Keratinocyte (primary cell): Measurements from ENCODE around the gene PRKAR1B. TPM values are rescaled to one million over a fixed set of nuclear protein-coding genes. Genes with fewer than 3 reads are reported as not detected.

Experiments used
- DNase-seq: peaks from one replicate; pipeline ENCODE4 v3.0.0-alpha.2; 2011; ENCODE audit warnings: low read depth, missing footprints, low spot score
- FAIRE-seq: peaks from 2 replicates; lab custom pipeline; 2011; peaks lifted over from hg19 to GRCh38; lab: Jason Lieb, UNC
- H2AFZ ChIP-seq: 2 replicates; pipeline ENCODE4 v1.6.0; 2012; ENCODE audit warnings: low read length, control low read depth, inconsistent platforms; ENCODE audit not compliant: control insufficient read depth
- H3K27ac ChIP-seq: 2 replicates; pipeline ENCODE4 v1.5.1; 2011; ENCODE audit warnings: low read length; ENCODE audit not compliant: control insufficient read depth, insufficient read depth
- H3K27me3 ChIP-seq: 3 replicates; pipeline ENCODE4 v1.6.0; 2011; ENCODE audit warnings: low read length; ENCODE audit not compliant: control insufficient read depth, insufficient read depth; ENCODE audit errors: extremely low read depth
- H3K36me3 ChIP-seq, 2 experiments: 2 replicates in 1 of 2; 3 replicates in 1 of 2; pipeline ENCODE4 v1.5.1; 2011; ENCODE audit warnings: low read length in 2 of 2, mild to moderate bottlenecking in 1 of 2; ENCODE audit not compliant: control insufficient read depth in 2 of 2, insufficient read depth in 2 of 2; ENCODE audit errors: extremely low read depth in 1 of 2
- H3K4me1 ChIP-seq: 3 replicates; pipeline ENCODE4 v1.5.1; 2011; ENCODE audit warnings: low read length; ENCODE audit not compliant: control insufficient read depth, insufficient read depth; ENCODE audit errors: extremely low read depth
- H3K4me2 ChIP-seq: 3 replicates; pipeline ENCODE4 v1.6.0; 2011; ENCODE audit warnings: low read depth, low read length; ENCODE audit not compliant: control insufficient read depth, insufficient read depth; ENCODE audit errors: extremely low read depth
- H3K4me3 ChIP-seq, 3 experiments: fragments of 200-600 bp in 1 of 3; sonication (generic) in 1 of 3; 2 replicates in 2 of 3; 3 replicates in 1 of 3; pipeline ENCODE4 v1.5.1; 2011 to 2016; ENCODE audit warnings: low read length in 3 of 3, mild to moderate bottlenecking in 3 of 3, control low read depth in 2 of 3, inconsistent platforms in 1 of 3, low read depth in 1 of 3, mixed read lengths in 1 of 3, mixed run types in 1 of 3, moderate library complexity in 1 of 3; ENCODE audit not compliant: control insufficient read depth in 2 of 3, insufficient read depth in 2 of 3; ENCODE audit errors: extremely low read depth in 1 of 3
- H3K79me2 ChIP-seq: 2 replicates; pipeline ENCODE4 v1.6.0; 2012; ENCODE audit warnings: low read length; ENCODE audit not compliant: control insufficient read depth, insufficient read depth
- H3K9ac ChIP-seq: 3 replicates; pipeline ENCODE4 v1.6.0; 2011; ENCODE audit warnings: low read length; ENCODE audit not compliant: control insufficient read depth, insufficient read depth; ENCODE audit errors: extremely low read depth
- H3K9me1 ChIP-seq: 3 replicates; pipeline ENCODE4 v1.6.0; 2011; ENCODE audit warnings: low read length; ENCODE audit not compliant: control insufficient read depth, insufficient read depth; ENCODE audit errors: extremely low read depth
- H3K9me3 ChIP-seq: 2 replicates; pipeline ENCODE4 v1.5.1; 2012; ENCODE audit warnings: low read depth, low read length; ENCODE audit not compliant: control insufficient read depth
- H4K20me1 ChIP-seq: 3 replicates; pipeline ENCODE4 v1.6.0; 2011; ENCODE audit warnings: low read length; ENCODE audit not compliant: control insufficient read depth, insufficient read depth; ENCODE audit errors: extremely low read depth
- EZH2 ChIP-seq: IDR thresholded peaks from one replicate; pipeline ENCODE4 v1.6.1; 2012; ENCODE audit warnings: inconsistent platforms, mild to moderate bottlenecking, low read length, moderate library complexity
- dilution Hi-C: fragments of 300-500 bp; cut with MboI; formaldehyde crosslinking; loops from one replicate; pipeline ENCODE4 v1.7.0; 2020; ENCODE audit warnings: low sequenced_read_pairs; ENCODE audit not compliant: extremely low pct_ligation_motif_present
- polyA plus RNA-seq, 5 experiments: library from polyadenylated mRNA; depleted of rRNA in 3 of 5; stranded (reverse) in 3 of 5; stranded (forward) in 1 of 5; unstranded in 1 of 5; fragments of >200 nt; gene quantifications; 1 replicate in 1 of 5; 2 replicates in 3 of 5; 3 replicates in 1 of 5; pipeline versions ENCODE4 v1.2.1 to v1.2.3, GENCODE V29; 2011 to 2012; ENCODE audit warnings: missing spikeins in 2 of 5, low read depth in 1 of 5, low replicate concordance in 1 of 5
- TF ChIP-seq, protein P1 (sequence below), 3 experiments: IDR thresholded peaks in 1 of 3; conservative IDR thresholded peaks in 1 of 3; optimal IDR thresholded peaks in 1 of 3; 2 replicates in 2 of 3; 3 replicates in 1 of 3; pipeline versions ENCODE3 to v1.5.1; 2011; ENCODE audit warnings: low read length in 3 of 3, mild to moderate bottlenecking in 3 of 3, moderate library complexity in 2 of 3, control low read depth in 1 of 3, inconsistent platforms in 1 of 3; ENCODE audit not compliant: insufficient read depth in 2 of 3; ENCODE audit errors: extremely low read depth in 1 of 3

Gene PRKAR1B
- polyA plus RNA-seq, 1 donor (not counting 4 experiments of a cell fraction or from before 2014, with no cell fraction given) = 10.8 TPM

DNA sequence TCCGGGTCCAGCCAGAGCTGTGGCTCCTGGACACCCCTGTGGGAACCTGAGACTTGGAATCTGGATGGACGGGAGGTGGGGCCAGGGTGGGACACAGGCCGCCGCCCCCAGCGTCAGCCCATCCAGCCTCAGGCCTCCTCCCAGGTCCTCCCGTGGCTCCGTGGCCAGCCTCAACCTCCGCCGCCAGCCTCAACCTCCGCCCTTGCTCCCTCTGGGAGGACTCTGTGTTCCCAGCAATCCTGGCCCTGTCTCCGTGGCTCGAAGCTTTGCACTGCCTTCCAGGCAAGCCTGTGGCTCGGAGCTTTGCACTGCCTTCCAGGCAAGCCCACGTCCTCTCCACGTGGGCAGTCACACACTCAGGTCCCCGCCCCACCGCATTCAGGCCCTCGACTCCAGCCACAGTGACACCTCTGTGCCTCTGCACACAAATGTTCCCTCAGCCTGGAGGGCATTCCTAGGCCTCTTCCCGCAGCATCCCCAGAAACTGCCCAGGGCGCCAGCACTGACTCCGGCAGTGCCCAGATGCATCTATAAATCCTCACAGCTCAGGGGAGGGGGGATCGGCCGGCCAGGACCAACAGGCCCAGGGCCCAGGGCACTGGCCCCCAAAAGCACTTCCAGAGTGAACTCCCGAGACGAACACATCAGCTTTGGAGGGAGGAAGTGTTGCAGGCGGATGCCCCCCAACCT lies 162.8 kb downstream of the PRKAR1B start:
- Histone ChIP-seq H3K9me1 (no peaks in the 10 kb centered on the region), H3K9me3 (peaks cover 4% of the 10 kb centered on the region), H3K79me2 (no peaks in the 10 kb centered on the region), H3K27me3 (no peaks in the 10 kb centered on the region), H3K4me1 (no peaks in the 10 kb centered on the region), H3K27ac (no peak overlapping the region), H3K36me3 (no peaks in the 10 kb centered on the region), H3K9ac (no peak overlapping the region), H2AFZ (no peak overlapping the region), H4K20me1 (no peaks in the 10 kb centered on the region), H3K4me2 (no peak overlapping the region), H3K4me3 (no peak overlapping the region)
- dilution Hi-C loops = no loop called here
- TF ChIP-seq EZH2 = no peak
- TF ChIP-seq, protein P1, sequence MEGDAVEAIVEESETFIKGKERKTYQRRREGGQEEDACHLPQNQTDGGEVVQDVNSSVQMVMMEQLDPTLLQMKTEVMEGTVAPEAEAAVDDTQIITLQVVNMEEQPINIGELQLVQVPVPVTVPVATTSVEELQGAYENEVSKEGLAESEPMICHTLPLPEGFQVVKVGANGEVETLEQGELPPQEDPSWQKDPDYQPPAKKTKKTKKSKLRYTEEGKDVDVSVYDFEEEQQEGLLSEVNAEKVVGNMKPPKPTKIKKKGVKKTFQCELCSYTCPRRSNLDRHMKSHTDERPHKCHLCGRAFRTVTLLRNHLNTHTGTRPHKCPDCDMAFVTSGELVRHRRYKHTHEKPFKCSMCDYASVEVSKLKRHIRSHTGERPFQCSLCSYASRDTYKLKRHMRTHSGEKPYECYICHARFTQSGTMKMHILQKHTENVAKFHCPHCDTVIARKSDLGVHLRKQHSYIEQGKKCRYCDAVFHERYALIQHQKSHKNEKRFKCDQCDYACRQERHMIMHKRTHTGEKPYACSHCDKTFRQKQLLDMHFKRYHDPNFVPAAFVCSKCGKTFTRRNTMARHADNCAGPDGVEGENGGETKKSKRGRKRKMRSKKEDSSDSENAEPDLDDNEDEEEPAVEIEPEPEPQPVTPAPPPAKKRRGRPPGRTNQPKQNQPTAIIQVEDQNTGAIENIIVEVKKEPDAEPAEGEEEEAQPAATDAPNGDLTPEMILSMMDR (optimal IDR thresholded peaks at IDR 0.05 in 1 of 3, IDR thresholded peaks at IDR 0.05 in 1 of 3, conservative IDR thresholded peaks at IDR 0.05 in 1 of 3; ENCODE audit: extremely low read depth in 1 of 3, insufficient read depth in 2 of 3, low read length in 3 of 3) = no peak
- DNase-seq = no peak
- FAIRE-seq = no peak

DNA sequence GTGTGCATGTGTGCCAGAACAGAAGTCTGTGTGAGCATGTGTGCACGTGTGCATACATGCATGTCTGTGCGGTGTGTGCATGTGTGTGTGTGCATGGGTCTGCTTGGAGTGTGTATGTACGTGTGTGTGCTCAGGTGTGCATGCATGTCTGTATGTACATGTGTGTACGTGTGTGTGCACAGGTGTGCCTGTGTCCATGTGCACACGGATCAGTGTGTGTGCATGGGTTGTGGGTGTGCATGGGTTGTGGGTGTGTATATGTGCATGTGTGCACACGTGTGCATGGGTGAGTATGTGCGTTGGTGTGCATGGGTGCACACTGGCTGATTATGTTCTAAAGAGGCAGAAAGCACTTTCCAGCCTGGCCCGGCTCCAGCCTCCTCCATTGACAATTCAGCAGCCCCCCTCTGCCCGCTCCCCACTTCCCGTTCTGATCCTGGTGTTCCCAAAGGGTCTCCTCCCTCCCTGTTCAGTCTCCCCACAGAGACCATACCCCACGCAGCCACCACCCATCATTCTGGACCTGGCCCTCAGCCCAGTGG lies 163.4 kb downstream of the PRKAR1B start:
- H3K9me3 ChIP-seq = peaks cover 4% of the 10 kb centered on the region
- H3K4me3 ChIP-seq = no peak overlapping the region
- dilution Hi-C loops = no loop called here
- no peak overlapping the region for H2AFZ ChIP-seq
- no peaks in the 10 kb centered on the region for H4K20me1 ChIP-seq
- H3K9me1 ChIP-seq = no peaks in the 10 kb centered on the region
- H3K79me2 ChIP-seq = no peaks in the 10 kb centered on the region
- no peaks in the 10 kb centered on the region for H3K27me3 ChIP-seq
- no peaks in the 10 kb centered on the region for H3K4me1 ChIP-seq
- no peak for TF ChIP-seq EZH2
- TF ChIP-seq, protein P1 (optimal IDR thresholded peaks at IDR 0.05 in 1 of 3, IDR thresholded peaks at IDR 0.05 in 1 of 3, conservative IDR thresholded peaks at IDR 0.05 in 1 of 3; ENCODE audit: extremely low read depth in 1 of 3, insufficient read depth in 2 of 3, low read length in 3 of 3) = no peak
- H3K27ac ChIP-seq = no peak overlapping the region
- no peak overlapping the region for H3K4me2 ChIP-seq
- DNase-seq (no peak), FAIRE-seq (no peak)
- H3K36me3 ChIP-seq = no peaks in the 10 kb centered on the region
- H3K9ac ChIP-seq = no peak overlapping the region
